Hematopoietic multipotent progenitor cell treated with erythropoietin and hydrocortisone succinate and interleukin-3 and kit ligand, for 17 days (in vitro differentiated cells): ENCODE data around the gene UBXN11.
A peak's percentile ranks its signal among the peaks of the same experiment; 100 is the strongest.
"Not testable (repeated sequence)": the region's sequence is repeated elsewhere in the genome, so short reads cannot be mapped to it uniquely, and the experiment has no call there.

ENCODE experiments used
- DNase-seq: peaks from one replicate; pipeline ENCODE4 v3.0.0-alpha.2; 2015; ENCODE audit warnings: low spot score

UBXN11 gene

DNA sequence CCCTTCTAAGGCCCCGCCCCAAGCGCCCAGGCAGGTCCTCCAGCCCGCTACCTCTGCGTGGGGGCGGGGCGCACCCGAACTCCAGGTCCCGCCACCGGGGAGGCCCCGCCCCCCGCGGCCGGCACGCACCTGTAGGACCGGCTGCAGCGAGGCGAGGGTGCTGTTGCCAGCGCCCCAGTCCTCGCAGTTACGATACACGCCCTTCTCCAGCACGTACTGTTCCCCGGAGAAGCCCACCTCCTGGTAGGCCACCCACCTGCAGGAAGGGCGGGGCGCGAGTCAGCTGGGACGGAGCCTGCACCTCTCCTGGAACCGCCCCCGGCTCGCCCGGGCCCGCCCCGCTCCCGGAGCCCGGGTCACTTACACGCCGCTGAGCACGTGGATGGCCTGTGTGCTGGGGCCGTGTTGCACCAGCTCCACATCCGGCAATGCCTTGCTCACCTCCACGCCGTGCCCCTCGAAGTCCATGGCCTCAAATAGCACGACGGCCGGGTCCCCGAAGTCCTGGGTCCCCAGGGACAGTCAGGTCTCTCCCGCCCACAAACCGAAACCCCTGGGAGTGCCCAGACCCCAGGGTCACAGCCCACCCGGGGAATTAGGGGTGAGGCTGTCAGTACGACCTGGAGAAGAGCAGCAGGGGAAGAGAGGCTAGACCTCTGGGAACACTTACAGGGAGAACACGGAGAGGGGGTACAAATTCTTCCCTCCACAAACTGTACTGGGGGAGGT lies 30.2 kb upstream of the UBXN11 start:
- peak; percentile 82 for DNase-seq

- no peak for DNase-seq
These were observed 29.5 kb upstream of the UBXN11 start for GRCh38 chr1:26335774-26336476.

- not testable (repeated sequence) for DNase-seq
These were observed 26.9 kb upstream of the UBXN11 start for GRCh38 chr1:26333312-26333711.

- no peak for DNase-seq
These were observed 23.8 kb upstream of the UBXN11 start for GRCh38 chr1:26330276-26330675.

GRCh38 chr1:26329380-26329779 lies 22.9 kb upstream of the UBXN11 start:
- DNase-seq, result not testable (repeated sequence)

- no peak for DNase-seq
These were observed 22.2 kb upstream of the UBXN11 start for GRCh38 chr1:26328597-26328996.

GRCh38 chr1:26327956-26328362 lies 21.5 kb upstream of the UBXN11 start:
- no peak for DNase-seq

- no peak for DNase-seq
These were observed 18.1 kb upstream of the UBXN11 start for GRCh38 chr1:26324550-26324949.

- no peak for DNase-seq
These were observed 16.9 kb upstream of the UBXN11 start for GRCh38 chr1:26323382-26323781.

DNA sequence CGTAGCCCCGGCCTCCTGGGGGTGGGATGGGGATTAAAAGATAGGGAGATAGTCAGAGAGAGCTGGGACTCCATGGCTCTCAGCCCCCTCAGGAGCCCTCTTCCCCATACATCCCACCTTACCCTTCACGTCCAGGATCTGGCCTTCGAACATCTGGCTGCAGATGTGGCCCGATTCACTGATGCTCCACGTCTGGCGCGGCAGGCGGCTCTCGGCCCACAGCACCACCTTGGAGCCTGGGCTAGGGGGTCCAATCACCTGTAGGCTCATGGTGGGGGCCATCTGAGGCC lies 15.6 kb upstream of the UBXN11 start:
- DNase-seq, result no peak

GRCh38 chr1:26321315-26322041 lies 15.0 kb upstream of the UBXN11 start:
- peak; percentile 94 for DNase-seq

- DNase-seq, result no peak
These were observed 14.5 kb upstream of the UBXN11 start for GRCh38 chr1:26320896-26321295.

DNA sequence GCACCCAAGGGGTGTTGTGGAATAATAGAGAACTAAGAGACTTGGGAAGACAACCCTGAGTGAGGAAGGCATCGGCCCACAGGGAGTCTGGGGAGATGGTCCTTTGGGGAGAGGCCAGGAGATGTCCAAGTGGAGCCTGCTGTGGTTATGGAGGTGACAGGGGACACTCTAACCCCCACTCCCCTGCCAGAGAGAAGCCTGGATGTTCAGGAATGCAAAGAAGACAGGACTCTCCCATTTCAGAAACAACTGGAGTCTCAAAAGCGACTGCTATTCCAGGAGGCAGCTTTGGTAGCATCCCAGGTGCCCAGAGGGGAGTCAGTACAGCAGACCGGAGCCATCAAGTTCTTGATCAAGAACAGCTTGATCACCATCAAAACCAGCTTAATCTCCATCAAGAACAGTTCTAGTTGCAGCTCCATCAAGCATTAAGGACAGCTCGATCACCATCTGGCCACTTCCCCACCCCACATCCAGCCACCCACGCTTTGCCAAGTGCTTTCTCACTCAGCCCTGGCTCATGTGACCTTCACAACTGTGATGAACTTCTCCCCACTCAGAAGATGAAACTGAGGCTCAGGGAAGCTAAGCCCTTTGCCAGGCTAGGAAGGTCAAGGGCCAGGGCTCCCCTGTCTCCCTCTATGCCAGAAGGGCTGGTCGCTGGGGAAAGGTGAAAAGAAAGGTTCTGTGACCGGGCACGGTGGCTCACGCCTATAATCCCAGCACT lies 12.1 kb upstream of the UBXN11 start:
- DNase-seq, result no peak

DNA sequence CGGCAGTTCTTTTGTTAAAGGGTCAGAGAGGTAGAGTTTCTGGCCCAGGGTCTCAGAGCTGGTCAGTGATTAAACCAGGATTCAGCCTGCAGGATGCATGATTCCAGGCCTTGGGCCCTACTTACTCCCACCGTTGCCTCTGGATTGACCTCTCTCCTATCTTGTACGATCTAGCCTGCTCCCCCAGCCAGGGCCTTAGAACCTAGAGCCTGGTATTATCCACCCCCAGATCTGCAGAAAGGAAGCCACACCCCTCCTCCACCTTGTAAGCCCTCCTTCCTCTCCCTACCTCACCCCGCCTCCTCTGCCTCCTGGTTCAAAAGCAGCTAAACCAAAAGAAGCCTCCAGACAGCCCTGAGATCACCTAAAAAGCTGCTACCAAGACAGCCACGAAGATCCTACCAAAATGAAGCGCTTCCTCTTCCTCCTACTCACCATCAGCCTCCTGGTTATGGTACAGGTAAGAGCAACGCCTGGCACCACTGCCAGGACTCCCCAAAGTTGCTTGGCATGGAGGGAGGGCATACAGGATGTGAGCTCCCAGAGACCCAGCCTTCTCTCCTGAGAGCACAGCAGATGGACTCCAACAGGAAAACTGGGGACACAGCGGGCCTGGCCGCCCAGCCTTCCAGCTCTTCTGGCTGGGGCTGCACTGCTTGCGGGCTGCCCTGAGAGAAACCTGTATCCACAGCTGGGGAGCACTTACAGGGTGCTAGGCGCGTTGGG lies 11.3 kb upstream of the UBXN11 start, which contains the start of gene CD52:
Gene CD52, plus strand, starts transcription at position 347 of the 726 bp plus-strand sequence. Its CDS starts 60 bp downstream, at position 407.
- DNase-seq, result no peak

DNA sequence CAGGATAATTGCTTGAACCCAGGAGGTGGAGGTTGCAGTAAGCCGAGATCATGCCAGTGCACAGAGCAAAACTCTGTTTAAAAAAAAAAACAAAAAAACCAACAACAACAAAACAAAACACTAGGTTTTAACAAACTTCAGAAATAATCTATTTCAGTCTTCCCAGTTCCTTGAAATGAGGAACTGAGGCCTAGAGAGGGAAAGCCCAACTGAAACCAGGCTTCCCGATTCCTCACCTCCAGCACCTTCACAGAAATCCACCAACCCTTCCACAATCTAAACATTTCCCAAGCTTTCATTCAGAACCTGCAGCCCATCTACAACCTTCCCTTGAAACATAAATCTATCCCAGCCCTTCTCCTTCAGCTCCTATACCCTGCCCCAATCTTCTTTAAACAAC lies 10.7 kb upstream of the UBXN11 start:
- DNase-seq, result no peak

GRCh38 chr1:26315874-26316850 lies 9.7 kb upstream of the UBXN11 start:
- DNase-seq, result no peak

DNA sequence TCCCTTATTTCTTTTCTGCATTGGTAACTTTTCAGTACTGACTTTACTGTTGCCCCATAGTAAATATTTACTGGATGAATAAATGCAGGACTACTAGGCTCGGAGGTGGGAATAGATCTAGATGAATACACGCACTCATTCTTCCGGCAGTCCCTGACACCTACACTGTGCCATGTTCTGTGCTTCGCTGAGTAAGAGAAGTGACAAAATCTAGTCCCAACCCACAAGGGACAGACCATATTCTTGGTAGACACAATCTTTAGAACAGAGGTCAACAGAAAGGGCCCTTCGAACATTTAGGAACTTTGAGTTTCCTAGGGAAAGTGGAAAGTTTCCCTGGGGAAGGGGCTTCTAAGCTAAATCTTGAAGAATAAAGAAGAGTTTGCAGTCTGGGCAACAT lies 8.1 kb upstream of the UBXN11 start:
- no peak for DNase-seq

DNA sequence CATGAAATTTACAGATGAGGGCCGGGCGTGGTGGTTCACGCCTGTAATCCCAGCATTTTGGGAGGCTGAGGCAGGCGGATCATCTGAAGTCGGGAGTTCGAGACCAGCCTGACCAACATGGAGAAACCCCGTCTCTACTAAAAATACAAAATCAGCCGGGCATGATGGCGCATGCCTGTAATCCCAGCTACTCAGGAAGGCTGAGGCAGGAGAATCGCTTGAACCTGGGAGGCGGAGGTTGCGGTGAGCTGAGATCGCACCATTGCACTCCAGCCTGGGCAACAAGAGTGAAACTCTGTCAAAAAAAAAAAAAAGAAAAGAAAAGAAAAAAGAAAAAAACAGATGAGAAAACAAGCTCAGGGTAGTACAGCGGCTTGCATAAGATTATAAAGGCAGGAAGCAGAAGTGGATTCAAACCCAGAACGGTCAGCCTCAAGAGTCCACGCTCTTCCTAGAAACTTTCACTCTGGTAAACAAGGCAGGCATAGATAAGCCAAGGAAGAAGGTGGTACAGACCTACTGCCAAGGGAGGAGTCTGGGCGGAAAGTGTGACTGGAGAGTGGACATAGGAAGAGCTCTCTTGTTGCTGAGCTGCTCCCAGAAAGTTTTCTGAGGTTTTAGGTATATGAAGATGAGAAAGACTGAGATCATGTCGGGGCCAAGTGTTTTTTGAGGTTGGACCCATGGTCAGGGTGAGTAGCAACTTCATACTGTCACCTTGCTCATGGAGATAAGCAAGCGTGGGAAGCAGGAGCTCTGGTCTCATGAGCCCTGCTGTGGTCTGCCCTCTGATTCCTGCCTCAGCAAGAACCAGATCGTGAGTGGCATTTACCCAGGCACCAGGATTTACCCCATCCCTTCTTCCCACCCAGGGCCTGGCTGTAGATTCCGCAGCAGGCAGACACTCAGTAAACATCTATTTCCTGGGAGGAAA lies 1.8 kb upstream of the UBXN11 start:
- DNase-seq, result peak; percentile 49

DNA sequence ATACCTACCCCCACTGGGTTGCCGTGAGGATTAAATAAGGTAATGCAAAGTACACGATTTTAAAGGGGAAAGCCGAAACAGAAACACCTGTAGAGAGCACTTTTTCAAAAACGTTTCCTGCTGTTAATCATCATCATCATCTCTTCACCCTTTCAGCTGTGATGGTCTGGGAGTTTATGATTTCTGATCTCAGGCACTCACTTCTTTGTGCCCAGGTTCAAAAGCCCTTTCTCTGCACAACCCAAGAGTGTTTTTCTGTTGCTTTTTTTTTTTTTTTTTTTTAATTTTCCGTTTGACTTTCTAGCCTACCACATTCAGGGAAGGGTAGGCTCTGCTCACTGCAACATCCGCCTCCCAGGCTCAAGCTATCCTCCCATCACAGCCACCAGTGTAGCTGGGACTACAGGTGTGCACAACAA lies 936 bp upstream of the UBXN11 start:
- no peak for DNase-seq
